ENCODE measurements around the gene GLO1.

The GLO1 gene

GRCh38 chr6:38651121-38651784 lies 51.7 kb downstream of the GLO1 start:
- H3K36me3 ChIP-seq (ENCODE audit: control insufficient read depth, low read length): no peaks in the 10 kb centered on the region
- no peak overlapping the region for H3K4me2 ChIP-seq (ENCODE audit: low read length)
- TF ChIP-seq CTCF (IDR thresholded peaks at IDR 0.05; ENCODE audit: low read depth, low read length, poor library complexity, severe bottlenecking): no peak
- TF ChIP-seq EZH2phosphoT487 (IDR thresholded peaks at IDR 0.05; ENCODE audit: borderline replicate concordance, low read length): no peak

GRCh38 chr6:38650207-38650752 lies 52.7 kb downstream of the GLO1 start:
- TF ChIP-seq CTCF (IDR thresholded peaks at IDR 0.05; ENCODE audit: low read depth, low read length, poor library complexity, severe bottlenecking) (no peak), EZH2phosphoT487 (IDR thresholded peaks at IDR 0.05; ENCODE audit: borderline replicate concordance, low read length) (no peak)
- no peaks in the 10 kb centered on the region for H3K9me3 ChIP-seq (ENCODE audit: control insufficient read depth, insufficient read depth, low read length)
- H3K4me1 ChIP-seq (ENCODE audit: control insufficient read depth, low read length): no peaks in the 10 kb centered on the region
- no peaks in the 10 kb centered on the region for H4K20me1 ChIP-seq (ENCODE audit: control insufficient read depth, insufficient read depth, low read depth, low read length)
- H3K36me3 ChIP-seq (ENCODE audit: control insufficient read depth, low read length): no peaks in the 10 kb centered on the region
- H3K4me3 ChIP-seq (ENCODE audit: low read length): no peak overlapping the region
- no peak overlapping the region for H3K4me2 ChIP-seq (ENCODE audit: low read length)
- no peaks in the 10 kb centered on the region for H3F3A ChIP-seq (ENCODE audit: control insufficient read depth, insufficient read depth)
- H3K9me2 ChIP-seq (replicated peaks; ENCODE audit: control insufficient read depth, low read length): no peaks in the 10 kb centered on the region
- no peaks in the 10 kb centered on the region for H3K27me3 ChIP-seq (ENCODE audit: control insufficient read depth, low read length)
- no peak overlapping the region for H3K27ac ChIP-seq (ENCODE audit: low read depth, low read length)
- H3K79me2 ChIP-seq (ENCODE audit: control insufficient read depth, low read length): no peaks in the 10 kb centered on the region

More at GRCh38 chr6:38651121-38651784, 51.7 kb downstream of the GLO1 start:
- no peaks in the 10 kb centered on the region for H3K4me1 ChIP-seq (ENCODE audit: control insufficient read depth, low read length)
- H3K27ac ChIP-seq (ENCODE audit: low read depth, low read length): no peak overlapping the region
- no peaks in the 10 kb centered on the region for H3K9me3 ChIP-seq (ENCODE audit: control insufficient read depth, insufficient read depth, low read length)
- H3K79me2 ChIP-seq (ENCODE audit: control insufficient read depth, low read length): no peaks in the 10 kb centered on the region
- H3K27me3 ChIP-seq (ENCODE audit: control insufficient read depth, low read length): no peaks in the 10 kb centered on the region
- no peaks in the 10 kb centered on the region for H3K9me2 ChIP-seq (replicated peaks; ENCODE audit: control insufficient read depth, low read length)
- no peak overlapping the region for H3K4me3 ChIP-seq (ENCODE audit: low read length)
- H4K20me1 ChIP-seq (ENCODE audit: control insufficient read depth, insufficient read depth, low read depth, low read length): no peaks in the 10 kb centered on the region
- no peaks in the 10 kb centered on the region for H3F3A ChIP-seq (ENCODE audit: control insufficient read depth, insufficient read depth)

GRCh38 chr6:38649744-38650143 lies 53.2 kb downstream of the GLO1 start:
- Histone ChIP-seq H3K27me3 (ENCODE audit: control insufficient read depth, low read length) (no peaks in the 10 kb centered on the region), H3F3A (ENCODE audit: control insufficient read depth, insufficient read depth) (no peaks in the 10 kb centered on the region), H3K79me2 (ENCODE audit: control insufficient read depth, low read length) (no peaks in the 10 kb centered on the region), H3K36me3 (ENCODE audit: control insufficient read depth, low read length) (no peaks in the 10 kb centered on the region), H3K27ac (ENCODE audit: low read depth, low read length) (no peak overlapping the region), H3K9me2 (replicated peaks; ENCODE audit: control insufficient read depth, low read length) (no peaks in the 10 kb centered on the region), H3K4me1 (ENCODE audit: control insufficient read depth, low read length) (no peaks in the 10 kb centered on the region), H3K4me2 (ENCODE audit: low read length) (no peak overlapping the region), H4K20me1 (ENCODE audit: control insufficient read depth, insufficient read depth, low read depth, low read length) (no peaks in the 10 kb centered on the region), H3K4me3 (ENCODE audit: low read length) (no peak overlapping the region), H3K9me3 (ENCODE audit: control insufficient read depth, insufficient read depth, low read length) (no peaks in the 10 kb centered on the region)
- TF ChIP-seq EZH2phosphoT487 (IDR thresholded peaks at IDR 0.05; ENCODE audit: borderline replicate concordance, low read length): no peak
- no peak for TF ChIP-seq CTCF (IDR thresholded peaks at IDR 0.05; ENCODE audit: low read depth, low read length, poor library complexity, severe bottlenecking)
